ENCODE data around the gene SPATS2.
A peak's percentile ranks its signal among the peaks of the same experiment; 100 is the strongest.
"Not testable (repeated sequence)": the region's sequence is repeated elsewhere in the genome, so short reads cannot be mapped to it uniquely, and the experiment has no call there.

The SPATS2 gene

GRCh38 chr12:49410818-49411217 lies 43.6 kb downstream of the SPATS2 start:
- no peak for DNase-seq (ENCODE audit: low spot score)

GRCh38 chr12:49413010-49413409 lies 45.7 kb downstream of the SPATS2 start:
- no peak for DNase-seq (ENCODE audit: low spot score)

- peak; percentile 18 for DNase-seq (ENCODE audit: low spot score)
These were observed 46.5 kb downstream of the SPATS2 start for GRCh38 chr12:49413796-49414195.

GRCh38 chr12:49414364-49414763 lies 47.1 kb downstream of the SPATS2 start:
- no peak for DNase-seq (ENCODE audit: low spot score)

GRCh38 chr12:49415521-49415970 lies 48.3 kb downstream of the SPATS2 start:
- DNase-seq (ENCODE audit: low spot score): no peak

- DNase-seq (ENCODE audit: low spot score): no peak
These were observed 49.6 kb downstream of the SPATS2 start for GRCh38 chr12:49416892-49417291.

GRCh38 chr12:49417558-49417957 lies 50.3 kb downstream of the SPATS2 start:
- no peak for DNase-seq (ENCODE audit: low spot score)

GRCh38 chr12:49420556-49420955 lies 53.3 kb downstream of the SPATS2 start:
- DNase-seq (ENCODE audit: low spot score): no peak

- DNase-seq (ENCODE audit: low spot score): no peak
These were observed 54.9 kb downstream of the SPATS2 start for GRCh38 chr12:49422114-49422513.

GRCh38 chr12:49428793-49429192 lies 61.5 kb downstream of the SPATS2 start:
- DNase-seq (ENCODE audit: low spot score): peak; percentile 79

GRCh38 chr12:49432616-49433015 lies 65.4 kb downstream of the SPATS2 start:
- no peak for DNase-seq (ENCODE audit: low spot score)

GRCh38 chr12:49436799-49437198 lies 69.5 kb downstream of the SPATS2 start:
- DNase-seq (ENCODE audit: low spot score): not testable (repeated sequence)

- DNase-seq (ENCODE audit: low spot score): no peak
These were observed 71.8 kb downstream of the SPATS2 start for GRCh38 chr12:49439042-49439441.

GRCh38 chr12:49440035-49440434 lies 72.8 kb downstream of the SPATS2 start:
- no peak for DNase-seq (ENCODE audit: low spot score)

- DNase-seq (ENCODE audit: low spot score): no peak
These were observed 75.7 kb downstream of the SPATS2 start for GRCh38 chr12:49442915-49443314.

GRCh38 chr12:49446571-49446970 lies 79.3 kb downstream of the SPATS2 start:
- DNase-seq (ENCODE audit: low spot score): no peak

GRCh38 chr12:49448858-49449257 lies 81.6 kb downstream of the SPATS2 start:
- no peak for DNase-seq (ENCODE audit: low spot score)

GRCh38 chr12:49451468-49452259 lies 84.4 kb downstream of the SPATS2 start:
- no peak for DNase-seq (ENCODE audit: low spot score)

- DNase-seq (ENCODE audit: low spot score): no peak
These were observed 88.2 kb downstream of the SPATS2 start for GRCh38 chr12:49455501-49455900.

- DNase-seq (ENCODE audit: low spot score): no peak
These were observed 88.9 kb downstream of the SPATS2 start for GRCh38 chr12:49456131-49456679.

- no peak for DNase-seq (ENCODE audit: low spot score)
These were observed 91.6 kb downstream of the SPATS2 start for GRCh38 chr12:49458816-49459215.

- no peak for DNase-seq (ENCODE audit: low spot score)
These were observed 94.0 kb downstream of the SPATS2 start for GRCh38 chr12:49461221-49461620.

- DNase-seq (ENCODE audit: low spot score): no peak
These were observed 95.0 kb downstream of the SPATS2 start for GRCh38 chr12:49462083-49462744.
